PC-3 (cell line): ENCODE data around the gene LRCH1.

Source experiments
- CTCF ChIP-seq: fragments of 300-600 bp; sonication (generic); conservative IDR thresholded peaks from 2 replicates; pipeline ENCODE4 v1.5.1; 2017; ENCODE audit warnings: antibody characterized with exemption, low read depth, mild to moderate bottlenecking, low read length
- EZH2 ChIP-seq: fragments of 300-600 bp; sonication (generic); IDR thresholded peaks from one replicate; pipeline ENCODE4 v1.6.1; 2017; ENCODE audit warnings: antibody characterized with exemption, mild to moderate bottlenecking, low read length; ENCODE audit not compliant: unreplicated experiment

- TF ChIP-seq EZH2 = no peak
- TF ChIP-seq CTCF = no peak
These were observed 163.9 kb downstream of the LRCH1 start for GRCh38 chr13:46716821-46717220.
